ENCODE data around the gene STAT3. TPM values are rescaled to one million over a fixed set of nuclear protein-coding genes. Genes with fewer than 3 reads are reported as not detected.
"Not testable (repeated sequence)": the region's sequence is repeated elsewhere in the genome, so short reads cannot be mapped to it uniquely, and the experiment has no call there.

Gene STAT3
- total RNA-seq, 1 donor from 2014 or later, result 41.2 TPM

DNA sequence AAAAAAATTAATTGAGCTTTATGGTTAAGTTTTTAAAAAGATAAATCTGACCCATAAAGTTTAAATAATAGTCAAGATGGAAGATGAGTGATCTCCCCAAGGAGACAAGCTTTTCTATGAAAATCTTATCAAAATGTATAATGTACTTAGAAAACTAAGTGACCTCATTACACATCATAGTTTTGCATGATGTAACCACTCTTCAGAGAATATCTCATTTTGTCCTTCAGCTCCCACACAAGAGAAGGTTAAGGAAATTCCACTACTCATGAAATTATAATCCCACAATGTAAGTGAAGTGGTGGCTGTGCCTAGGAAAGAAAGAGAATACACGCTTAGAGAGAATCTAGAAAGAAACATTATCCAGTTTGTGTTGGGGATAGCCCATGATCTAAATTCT lies 14.3 kb downstream of the STAT3 start:
- Mint-ChIP-seq H3K36me3 (ENCODE audit: insufficient read depth) (peaks cover 9% of the 10 kb centered on the region), H3K9me3 (ENCODE audit: low read depth) (peaks cover 6% of the 10 kb centered on the region), H3K4me3 (ENCODE audit: low read depth) (no peak overlapping the region), H3K4me1 (ENCODE audit: low read depth) (peaks cover 9% of the 10 kb centered on the region), H3K27ac (no peak overlapping the region), H3K27me3 (no peaks in the 10 kb centered on the region)
- no peak for TF ChIP-seq CTCF (IDR thresholded peaks at IDR 0.05; ENCODE audit: unreplicated experiment)
- no peak for DNase-seq (ENCODE audit: low spot score, unreplicated experiment)

DNA sequence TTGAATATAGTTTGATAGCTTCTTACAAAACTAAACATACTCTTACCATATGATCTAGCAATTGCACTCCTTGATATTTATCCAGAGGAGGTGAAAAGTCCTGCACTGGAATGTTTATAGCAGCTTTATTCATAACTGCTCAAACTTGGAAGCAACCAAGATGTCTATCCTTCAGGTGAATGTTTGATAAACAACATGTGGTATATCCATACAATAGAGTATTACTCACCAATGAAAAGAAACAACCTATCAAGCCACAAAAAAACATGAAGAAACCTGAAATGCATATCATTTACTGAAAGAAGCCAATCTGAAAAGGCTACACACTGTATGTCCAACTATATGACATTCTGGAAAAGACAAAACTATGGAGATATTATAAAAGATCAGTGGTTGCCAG lies 16.1 kb downstream of the STAT3 start:
- Mint-ChIP-seq H3K27me3 (peaks cover 3% of the 10 kb centered on the region), H3K36me3 (ENCODE audit: insufficient read depth) (peaks cover 9% of the 10 kb centered on the region), H3K27ac (no peak overlapping the region), H3K4me1 (ENCODE audit: low read depth) (peaks cover 5% of the 10 kb centered on the region), H3K9me3 (ENCODE audit: low read depth) (peaks cover 6% of the 10 kb centered on the region), H3K4me3 (ENCODE audit: low read depth) (no peak overlapping the region)
- TF ChIP-seq CTCF (IDR thresholded peaks at IDR 0.05; ENCODE audit: unreplicated experiment), result no peak
- DNase-seq (ENCODE audit: low spot score, unreplicated experiment), result no peak

DNA sequence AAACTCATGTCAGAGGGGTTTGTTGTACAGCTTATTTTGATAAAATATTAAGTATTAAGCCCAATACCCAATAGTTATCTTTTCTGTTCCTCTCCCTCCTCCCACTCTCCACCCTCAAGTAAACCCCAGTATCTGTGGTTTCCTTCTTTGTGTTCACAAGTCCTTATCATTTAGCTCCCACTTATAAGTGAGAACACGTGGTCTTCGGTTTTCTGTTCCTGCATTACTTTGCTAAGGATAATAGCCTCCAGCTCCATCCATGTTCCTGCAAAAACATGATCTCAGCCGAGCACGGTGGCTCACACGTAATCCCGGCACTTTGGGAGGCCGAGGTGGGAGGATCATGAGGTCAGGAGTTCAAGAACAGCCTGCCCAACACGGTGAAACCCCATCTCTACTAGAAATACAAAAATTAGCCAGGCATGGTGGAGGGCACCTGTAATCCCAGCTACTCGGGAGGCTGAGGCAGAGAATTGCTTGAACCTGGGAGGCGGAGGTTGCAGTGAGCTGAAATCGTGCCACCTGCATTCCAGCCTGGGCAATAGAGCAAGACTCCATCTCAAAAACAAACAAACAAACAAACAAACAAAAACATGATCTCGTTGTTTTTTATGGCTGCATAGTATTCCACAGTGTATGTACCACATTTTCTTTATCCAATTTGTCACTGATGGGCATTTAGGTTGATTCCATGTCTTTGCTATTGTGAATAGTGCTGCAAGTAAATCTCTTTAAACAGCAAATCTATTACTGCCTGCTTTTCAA lies 19.3 kb downstream of the STAT3 start:
- H3K4me3 Mint-ChIP-seq (ENCODE audit: low read depth); DNase-seq (ENCODE audit: low spot score, unreplicated experiment); H3K36me3 Mint-ChIP-seq (ENCODE audit: insufficient read depth); H3K4me1 Mint-ChIP-seq (ENCODE audit: low read depth); H3K9me3 Mint-ChIP-seq (ENCODE audit: low read depth); H3K27ac Mint-ChIP-seq; H3K27me3 Mint-ChIP-seq: not testable (repeated sequence)

GRCh38 chr17:42368310-42368709 lies 19.9 kb downstream of the STAT3 start:
- H3K4me3 Mint-ChIP-seq (ENCODE audit: low read depth); H3K36me3 Mint-ChIP-seq (ENCODE audit: insufficient read depth); H3K4me1 Mint-ChIP-seq (ENCODE audit: low read depth); DNase-seq (ENCODE audit: low spot score, unreplicated experiment); H3K27me3 Mint-ChIP-seq; H3K27ac Mint-ChIP-seq; H3K9me3 Mint-ChIP-seq (ENCODE audit: low read depth): not testable (repeated sequence)

DNA sequence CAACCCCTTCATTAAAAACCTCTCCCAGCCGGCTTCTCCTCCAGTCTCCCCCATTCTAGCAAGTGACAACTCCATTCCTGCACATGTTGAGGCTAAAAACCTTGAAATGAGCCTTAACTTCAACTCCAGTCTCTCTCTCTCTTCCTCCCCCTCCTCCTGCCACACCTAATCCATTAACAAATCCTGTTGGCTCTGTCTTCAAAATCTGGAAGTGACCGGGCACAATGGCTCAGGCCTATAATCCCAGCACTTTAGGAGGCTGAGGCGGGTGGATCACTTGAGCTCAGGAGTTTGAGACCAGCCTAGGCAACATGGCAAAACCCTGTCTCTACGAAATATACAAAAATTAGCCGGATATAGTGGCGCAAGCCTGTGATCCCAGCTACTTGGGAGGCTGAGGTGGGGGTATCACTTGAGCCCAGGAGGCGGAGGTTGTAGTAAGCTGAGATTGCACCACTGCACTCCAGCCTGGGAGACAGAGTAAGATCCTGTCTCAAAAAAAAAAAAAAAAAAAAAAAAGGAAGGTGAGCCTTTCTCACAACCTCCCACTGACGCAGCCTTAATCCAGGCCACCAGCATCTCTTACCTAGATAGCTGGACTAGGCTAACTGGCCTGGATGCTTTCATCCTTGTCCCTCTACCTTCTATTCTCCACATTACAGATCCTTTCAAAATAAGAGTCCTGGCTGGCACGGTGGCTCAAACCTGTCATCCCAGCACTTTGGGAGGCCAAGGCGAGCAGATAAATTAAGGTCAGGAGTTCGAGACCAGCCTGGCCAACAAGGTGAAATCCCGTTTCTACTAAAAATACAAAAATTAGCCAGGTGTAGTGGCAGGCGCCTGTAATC lies 21.8 kb downstream of the STAT3 start:
- not testable (repeated sequence) for H3K4me3 Mint-ChIP-seq (ENCODE audit: low read depth); H3K36me3 Mint-ChIP-seq (ENCODE audit: insufficient read depth); H3K4me1 Mint-ChIP-seq (ENCODE audit: low read depth); H3K27ac Mint-ChIP-seq; DNase-seq (ENCODE audit: low spot score, unreplicated experiment); H3K9me3 Mint-ChIP-seq (ENCODE audit: low read depth); H3K27me3 Mint-ChIP-seq

DNA sequence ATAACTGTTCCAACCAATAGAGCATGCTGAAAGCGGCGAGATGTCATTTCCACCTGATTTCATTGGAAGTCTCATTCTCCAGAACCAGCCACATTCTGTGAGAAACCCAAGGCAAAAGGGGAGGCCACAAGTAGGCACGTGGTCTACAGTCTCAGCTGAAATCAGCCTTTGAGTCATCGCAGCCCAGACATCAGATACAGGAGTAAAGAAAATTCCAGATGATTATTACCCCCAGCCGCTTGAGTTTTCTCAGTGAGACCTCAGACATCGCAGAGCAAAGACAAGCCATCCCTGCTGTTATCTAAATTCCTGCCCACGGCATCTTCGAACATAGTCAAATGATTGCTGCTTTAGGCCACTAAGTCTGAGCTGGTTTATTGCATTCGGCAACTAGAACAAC lies 23.1 kb downstream of the STAT3 start:
- no peak for TF ChIP-seq CTCF (IDR thresholded peaks at IDR 0.05; ENCODE audit: unreplicated experiment)
- DNase-seq (ENCODE audit: low spot score, unreplicated experiment), result no peak
- H3K9me3 Mint-ChIP-seq (ENCODE audit: low read depth), result no peaks in the 10 kb centered on the region
- no peak overlapping the region for H3K27ac Mint-ChIP-seq
- peaks cover 8% of the 10 kb centered on the region for H3K27me3 Mint-ChIP-seq
- H3K4me1 Mint-ChIP-seq (ENCODE audit: low read depth), result peaks cover 8% of the 10 kb centered on the region
- no peaks in the 10 kb centered on the region for H3K36me3 Mint-ChIP-seq (ENCODE audit: insufficient read depth)
- H3K4me3 Mint-ChIP-seq (ENCODE audit: low read depth), result no peak overlapping the region
